MCF 10A (cell line): ENCODE results near the gene TEX10. TPM values are rescaled to one million over a fixed set of nuclear protein-coding genes. Genes with fewer than 3 reads are reported as not detected.

Source experiments
- BruUV-seq: library from RNA; stranded (reverse); fragments of 400-500 nt; replicated peaks from 2 replicates; lab custom pipeline; 2021; lab: Mats Ljungman, UMichigan
- CTCF ChIA-PET: fragments of 300-600 bp; sonication (Branson Sonifier 250); formaldehyde crosslinking; extraction: SDS; loops from one replicate; lab custom pipeline; 2021; ENCODE audit warnings: antibody characterized with exemption, inconsistent platforms; lab: Yijun Ruan, JAX
- POLR2A ChIA-PET: fragments of 300-600, 350-650 bp; sonication (Branson Sonifier 250); formaldehyde crosslinking; extraction: SDS; loops from one replicate; lab custom pipeline; 2020; ENCODE audit warnings: antibody characterized with exemption, inconsistent platforms; lab: Yijun Ruan, JAX
- DNase-seq: peaks from one replicate; pipeline ENCODE4 v3.0.0-alpha.2; 2018; ENCODE audit not compliant: unreplicated experiment
- H3K27ac Mint-ChIP-seq: one replicate; pipeline ENCODE4 v1.8.0; 2022; ENCODE audit warnings: mild to moderate bottlenecking, low read depth, mixed read lengths; ENCODE audit not compliant: unreplicated experiment
- H3K27me3 Mint-ChIP-seq: one replicate; pipeline ENCODE4 v1.8.0; 2022; ENCODE audit warnings: mixed read lengths; ENCODE audit not compliant: insufficient read depth, unreplicated experiment
- H3K36me3 Mint-ChIP-seq: one replicate; pipeline ENCODE4 v1.8.0; 2022; ENCODE audit warnings: mild to moderate bottlenecking, moderate library complexity, mixed read lengths; ENCODE audit not compliant: insufficient read depth, unreplicated experiment
- H3K4me1 Mint-ChIP-seq: one replicate; pipeline ENCODE4 v1.8.0; 2022; ENCODE audit warnings: mixed read lengths; ENCODE audit not compliant: insufficient read depth, unreplicated experiment
- H3K4me3 Mint-ChIP-seq: one replicate; pipeline ENCODE4 v1.8.0; 2022; ENCODE audit warnings: mild to moderate bottlenecking, moderate library complexity, mixed read lengths; ENCODE audit not compliant: unreplicated experiment
- H3K9me3 Mint-ChIP-seq: one replicate; pipeline ENCODE4 v1.8.0; 2022; ENCODE audit warnings: mixed read lengths; ENCODE audit not compliant: unreplicated experiment
- CTCF ChIP-seq: fragments of 200-600 bp; IDR thresholded peaks from one replicate; pipeline ENCODE4 v1.8.0; 2022; ENCODE audit warnings: antibody characterized with exemption, mild to moderate bottlenecking; ENCODE audit not compliant: unreplicated experiment
- intact Hi-C: fragments of 100-400 bp; cut with micrococcal nuclease; formaldehyde crosslinking; loops from 2 replicates; pipeline ENCODE4 v1.14.1; 2022
- total RNA-seq: library from RNA; stranded (reverse); gene quantifications from 2 replicates; pipeline ENCODE4 v1.2.3, GENCODE V29; 2022

TEX10 gene
- total RNA-seq, 1 experiment from 2014 or later, result 38.2 TPM

GRCh38 chr9:100269656-100270055 is 83.1 kb downstream of the TEX10 start:
- intact Hi-C loops, result no loop called here
- Mint-ChIP-seq H3K4me3 (no peak overlapping the region), H3K9me3 (no peaks in the 10 kb centered on the region), H3K27me3 (no peaks in the 10 kb centered on the region), H3K27ac (no peak overlapping the region), H3K4me1 (no peaks in the 10 kb centered on the region), H3K36me3 (peaks cover 53% of the 10 kb centered on the region)
- DNase-seq, result no peak
- POLR2A ChIA-PET, result no interaction called here
- BruUV-seq, result no TSS peak
- no peak for TF ChIP-seq CTCF
- CTCF ChIA-PET, result interaction anchor here (0.5 kb wide), 1 partner anchor 974 kb away, joined by 4 read pairs; no protein-coding TSS in a partner anchor

- no peak for DNase-seq
- peaks cover 48% of the 10 kb centered on the region for H3K36me3 Mint-ChIP-seq
- no peak overlapping the region for H3K4me3 Mint-ChIP-seq
- ChIA-PET CTCF (no interaction called here), POLR2A (interaction anchor here (0.6 kb wide), 1 partner anchor 9 kb away, joined by 3 read pairs; no protein-coding TSS in a partner anchor)
- no peak overlapping the region for H3K27ac Mint-ChIP-seq
- H3K4me1 Mint-ChIP-seq, result no peaks in the 10 kb centered on the region
- no peaks in the 10 kb centered on the region for H3K9me3 Mint-ChIP-seq
- TF ChIP-seq CTCF, result no peak
- BruUV-seq, result no TSS peak
- H3K27me3 Mint-ChIP-seq, result no peaks in the 10 kb centered on the region
- intact Hi-C loops, result no loop called here
These were observed 84.5 kb downstream of the TEX10 start for GRCh38 chr9:100268271-100268670.

GRCh38 chr9:100267211-100267610 is 85.5 kb downstream of the TEX10 start:
- intact Hi-C loops, result no loop called here
- Mint-ChIP-seq H3K36me3 (peaks cover 49% of the 10 kb centered on the region), H3K27ac (no peak overlapping the region), H3K4me3 (no peak overlapping the region), H3K9me3 (no peaks in the 10 kb centered on the region), H3K4me1 (no peaks in the 10 kb centered on the region), H3K27me3 (no peaks in the 10 kb centered on the region)
- ChIA-PET POLR2A (no interaction called here), CTCF (no interaction called here)
- no peak for TF ChIP-seq CTCF
- no peak for DNase-seq
- BruUV-seq, result no TSS peak

Other genes with a start within 250 kb of the TEX10 start
- 41.3 and 56.3 TPM in 2 replicates for gene MSANTD3, start 74.2 kb upstream of the TEX10 start, total RNA-seq
- 0.28 and 0.56 TPM in 2 replicates for gene TMEFF1, start 120.2 kb upstream of the TEX10 start, total RNA-seq
- gene CAVIN4, start 225.1 kb upstream of the TEX10 start, total RNA-seq, result 0.49 and 0.56 TPM in 2 replicates